Left ventricle myocardium inferior (tissue), 1 donor: ENCODE results near the gene HNMT. TPM values are rescaled to one million over a fixed set of nuclear protein-coding genes. Genes with fewer than 3 reads are reported as not detected.

Experiments
- DNase-seq: peaks from one replicate; pipeline ENCODE4 v3.0.0-alpha.2; 2020
- H3K27ac ChIP-seq: fragments of 200-600 bp; replicated peaks from 2 replicates; pipeline ENCODE4 v1.8.0; 2021
- H3K27me3 ChIP-seq: fragments of 200-600 bp; 2 replicates; pipeline ENCODE4 v1.8.0; 2021; ENCODE audit warnings: low read depth
- H3K36me3 ChIP-seq: fragments of 200-600 bp; 2 replicates; pipeline ENCODE4 v1.8.0; 2021
- H3K4me1 ChIP-seq: fragments of 200-600 bp; 2 replicates; pipeline ENCODE4 v1.8.0; 2021
- H3K4me3 ChIP-seq: fragments of 200-600 bp; 2 replicates; pipeline ENCODE4 v1.8.0; 2021; ENCODE audit warnings: mild to moderate bottlenecking, moderate library complexity
- H3K9me3 ChIP-seq: fragments of 200-600 bp; replicated peaks from 2 replicates; pipeline ENCODE4 v1.8.0; 2021
- intact Hi-C: fragments of 100-400 bp; cut with micrococcal nuclease; formaldehyde crosslinking; loops from one replicate; pipeline ENCODE4 v1.11.0; 2022
- total RNA-seq: library from RNA; stranded (reverse); fragmentation: NEBNext Ultra II Directional; extraction: Animal tissue kit (Norgen Biotek cat#: 25700); gene quantifications from one replicate; pipeline ENCODE4 v1.2.1, GENCODE V29; 2021
- TF ChIP-seq, protein P1 (sequence below): fragments of 200-600 bp; IDR thresholded peaks from 2 replicates; pipeline ENCODE4 v1.8.0; 2021; ENCODE audit warnings: antibody characterized with exemption, mild to moderate bottlenecking, borderline replicate concordance
- donor health status: DM: no; HTN: yes; CAD: no; lungs with severe emphysema.

HNMT gene
- total RNA-seq, 1 donor from 2014 or later = 11.7 TPM

DNA sequence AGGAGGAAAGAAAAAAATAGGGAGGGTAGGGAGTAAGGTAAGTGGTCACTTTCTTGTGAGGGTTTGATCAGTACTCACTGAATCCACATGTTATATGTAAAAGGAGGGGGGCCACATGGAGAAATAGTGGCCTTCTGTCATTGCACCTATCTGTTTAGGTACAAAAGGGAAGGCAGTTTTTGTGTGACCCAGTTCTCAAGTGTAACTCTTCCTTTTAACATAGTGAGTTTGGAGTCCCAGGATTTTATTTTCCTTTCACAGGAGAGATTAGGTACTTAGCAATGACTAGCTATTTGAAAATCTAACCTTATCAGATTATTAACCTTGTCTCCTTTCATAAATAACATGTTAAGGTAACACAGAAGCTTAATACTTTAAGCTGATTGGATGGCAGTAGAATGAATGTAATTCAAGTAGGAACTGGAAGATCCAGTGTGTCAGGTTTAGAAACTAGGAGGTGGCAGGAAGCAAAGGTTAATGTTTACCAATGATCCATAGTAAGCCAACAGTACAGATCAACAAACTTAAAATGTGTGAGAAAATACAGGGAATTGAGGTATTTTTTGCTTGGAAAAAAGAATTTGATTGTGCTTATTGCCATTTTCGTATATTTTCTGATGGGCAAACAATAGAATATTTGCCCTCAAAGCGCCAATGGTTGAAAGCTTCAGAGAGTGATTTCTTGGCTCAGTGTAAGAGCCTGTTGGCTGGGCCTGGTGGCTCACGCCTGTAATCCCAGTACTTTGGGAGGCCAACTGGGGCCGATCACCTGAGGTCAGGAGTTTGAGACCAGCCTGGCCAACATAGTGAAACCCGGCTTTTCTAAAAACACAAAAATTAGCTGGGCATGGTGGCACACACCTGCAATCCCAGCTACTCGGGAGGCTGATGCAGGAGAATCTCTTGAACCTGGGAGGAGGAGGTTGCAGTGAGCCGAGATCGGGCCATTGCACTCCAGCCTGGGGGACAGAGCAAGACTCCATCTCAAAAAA lies 11.3 kb downstream of the HNMT start:
- no peaks in the 10 kb centered on the region for H3K27me3 ChIP-seq
- intact Hi-C loops = no loop called here
- TF ChIP-seq, protein P1, sequence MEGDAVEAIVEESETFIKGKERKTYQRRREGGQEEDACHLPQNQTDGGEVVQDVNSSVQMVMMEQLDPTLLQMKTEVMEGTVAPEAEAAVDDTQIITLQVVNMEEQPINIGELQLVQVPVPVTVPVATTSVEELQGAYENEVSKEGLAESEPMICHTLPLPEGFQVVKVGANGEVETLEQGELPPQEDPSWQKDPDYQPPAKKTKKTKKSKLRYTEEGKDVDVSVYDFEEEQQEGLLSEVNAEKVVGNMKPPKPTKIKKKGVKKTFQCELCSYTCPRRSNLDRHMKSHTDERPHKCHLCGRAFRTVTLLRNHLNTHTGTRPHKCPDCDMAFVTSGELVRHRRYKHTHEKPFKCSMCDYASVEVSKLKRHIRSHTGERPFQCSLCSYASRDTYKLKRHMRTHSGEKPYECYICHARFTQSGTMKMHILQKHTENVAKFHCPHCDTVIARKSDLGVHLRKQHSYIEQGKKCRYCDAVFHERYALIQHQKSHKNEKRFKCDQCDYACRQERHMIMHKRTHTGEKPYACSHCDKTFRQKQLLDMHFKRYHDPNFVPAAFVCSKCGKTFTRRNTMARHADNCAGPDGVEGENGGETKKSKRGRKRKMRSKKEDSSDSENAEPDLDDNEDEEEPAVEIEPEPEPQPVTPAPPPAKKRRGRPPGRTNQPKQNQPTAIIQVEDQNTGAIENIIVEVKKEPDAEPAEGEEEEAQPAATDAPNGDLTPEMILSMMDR = no peak

GRCh38 chr2:137976274-137976673 lies 12.0 kb downstream of the HNMT start:
- H3K4me1 ChIP-seq = no peaks in the 10 kb centered on the region
- H3K27ac ChIP-seq = no peak overlapping the region
- H3K4me3 ChIP-seq = no peak overlapping the region
- intact Hi-C loops = no loop called here
- H3K36me3 ChIP-seq = no peaks in the 10 kb centered on the region
- no peaks in the 10 kb centered on the region for H3K27me3 ChIP-seq
- DNase-seq = no peak
- TF ChIP-seq, protein P1 = no peak
- no peaks in the 10 kb centered on the region for H3K9me3 ChIP-seq

More for the DNA sequence above, 11.3 kb downstream of the HNMT start:
- Histone ChIP-seq H3K4me1 (no peaks in the 10 kb centered on the region), H3K9me3 (no peaks in the 10 kb centered on the region), H3K27ac (no peak overlapping the region), H3K36me3 (no peaks in the 10 kb centered on the region), H3K4me3 (no peak overlapping the region)
- no peak for DNase-seq

- Histone ChIP-seq H3K27me3 (no peaks in the 10 kb centered on the region), H3K4me3 (no peak overlapping the region)
- DNase-seq = no peak
Measured at GRCh38 chr2:137977790-137978189, 13.5 kb downstream of the HNMT start.

DNA sequence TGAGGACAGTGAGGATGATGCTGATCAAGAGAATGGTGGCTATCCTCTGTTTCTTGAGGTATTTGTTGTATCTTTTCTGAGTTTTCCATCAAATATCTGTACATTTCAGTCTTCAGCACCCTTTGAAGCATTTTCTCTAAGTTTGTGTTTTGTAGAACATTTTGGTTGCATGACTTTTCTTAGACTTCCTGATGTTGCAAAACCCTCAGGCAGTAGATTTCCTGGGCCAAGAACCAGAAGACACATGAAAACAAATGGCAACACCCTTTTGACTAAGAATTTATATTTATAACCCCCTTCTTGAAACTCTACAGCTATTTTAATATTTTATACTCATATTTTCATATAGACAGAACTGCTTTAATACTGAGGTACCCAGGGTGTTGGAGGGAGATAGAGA lies 16.2 kb downstream of the HNMT start:
- intact Hi-C loops = no loop called here
- Histone ChIP-seq H3K9me3 (no peaks in the 10 kb centered on the region), H3K27ac (no peak overlapping the region), H3K4me1 (no peaks in the 10 kb centered on the region), H3K27me3 (no peaks in the 10 kb centered on the region), H3K4me3 (no peak overlapping the region), H3K36me3 (no peaks in the 10 kb centered on the region)
- no peak for DNase-seq
- TF ChIP-seq, protein P1 = no peak

More at GRCh38 chr2:137977790-137978189, 13.5 kb downstream of the HNMT start:
- TF ChIP-seq, protein P1 = no peak
- Histone ChIP-seq H3K27ac (no peak overlapping the region), H3K4me1 (no peaks in the 10 kb centered on the region), H3K9me3 (no peaks in the 10 kb centered on the region), H3K36me3 (no peaks in the 10 kb centered on the region)
- intact Hi-C loops = no loop called here

GRCh38 chr2:137981112-137981656 lies 16.9 kb downstream of the HNMT start:
- Histone ChIP-seq H3K27me3 (no peaks in the 10 kb centered on the region), H3K36me3 (no peaks in the 10 kb centered on the region), H3K9me3 (no peaks in the 10 kb centered on the region), H3K4me3 (no peak overlapping the region), H3K4me1 (no peaks in the 10 kb centered on the region), H3K27ac (no peak overlapping the region)
- no peak for DNase-seq
- TF ChIP-seq, protein P1 = no peak
- intact Hi-C loops = no loop called here
